Middle frontal gyrus (tissue), 1 donor: ENCODE data around the gene PTPRK.

Experiments
- DNase-seq: peaks from one replicate; pipeline ENCODE4 v3.0.0-alpha.2; 2015; ENCODE audit warnings: low spot score; ENCODE audit errors: extremely low spot score

Gene PTPRK

GRCh38 chr6:128350416-128351254, 169.8 kb downstream of the PTPRK start:
- no peak for DNase-seq

DNA sequence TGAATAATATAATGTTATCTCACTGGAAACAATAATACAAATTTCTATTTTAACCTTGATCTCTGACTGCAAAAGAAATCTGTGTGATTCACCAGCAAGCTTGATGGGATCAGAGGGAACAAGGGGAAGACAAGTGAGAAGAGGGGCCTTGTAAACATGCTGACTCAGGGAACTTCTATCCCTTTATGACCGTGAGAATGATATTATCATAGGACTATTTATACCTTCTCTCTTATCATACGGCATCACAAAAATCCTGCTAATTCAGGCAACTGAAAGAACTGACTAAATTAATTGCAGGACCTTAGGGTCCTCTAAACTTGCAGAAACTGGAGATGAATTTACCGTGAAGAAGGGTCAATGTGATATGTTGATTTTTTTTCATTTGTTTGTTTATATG, 173.3 kb downstream of the PTPRK start:
- no peak for DNase-seq

DNA sequence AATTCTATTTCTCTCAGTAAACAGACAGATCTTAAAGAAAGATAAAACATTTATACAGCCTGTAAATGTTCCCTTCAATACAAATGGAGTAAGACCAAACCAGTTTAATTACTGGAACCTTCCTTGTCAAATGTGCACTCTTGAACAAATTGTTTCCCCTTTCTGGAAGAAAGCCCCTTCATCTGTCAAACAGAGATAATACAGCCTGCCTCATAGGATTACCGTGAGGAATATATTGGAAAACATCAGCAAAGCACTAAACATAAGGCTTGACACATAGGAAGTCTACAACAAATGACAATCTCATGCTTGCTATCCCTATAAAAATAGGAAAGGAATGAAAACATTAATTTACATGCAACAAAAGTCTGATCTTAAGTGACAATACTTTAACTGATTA, 173.8 kb downstream of the PTPRK start:
- no peak for DNase-seq

- DNase-seq = no peak
Observed at GRCh38 chr6:128345278-128345677, 175.1 kb downstream of the PTPRK start.

GRCh38 chr6:128343706-128344105, 176.7 kb downstream of the PTPRK start:
- no peak for DNase-seq

DNA sequence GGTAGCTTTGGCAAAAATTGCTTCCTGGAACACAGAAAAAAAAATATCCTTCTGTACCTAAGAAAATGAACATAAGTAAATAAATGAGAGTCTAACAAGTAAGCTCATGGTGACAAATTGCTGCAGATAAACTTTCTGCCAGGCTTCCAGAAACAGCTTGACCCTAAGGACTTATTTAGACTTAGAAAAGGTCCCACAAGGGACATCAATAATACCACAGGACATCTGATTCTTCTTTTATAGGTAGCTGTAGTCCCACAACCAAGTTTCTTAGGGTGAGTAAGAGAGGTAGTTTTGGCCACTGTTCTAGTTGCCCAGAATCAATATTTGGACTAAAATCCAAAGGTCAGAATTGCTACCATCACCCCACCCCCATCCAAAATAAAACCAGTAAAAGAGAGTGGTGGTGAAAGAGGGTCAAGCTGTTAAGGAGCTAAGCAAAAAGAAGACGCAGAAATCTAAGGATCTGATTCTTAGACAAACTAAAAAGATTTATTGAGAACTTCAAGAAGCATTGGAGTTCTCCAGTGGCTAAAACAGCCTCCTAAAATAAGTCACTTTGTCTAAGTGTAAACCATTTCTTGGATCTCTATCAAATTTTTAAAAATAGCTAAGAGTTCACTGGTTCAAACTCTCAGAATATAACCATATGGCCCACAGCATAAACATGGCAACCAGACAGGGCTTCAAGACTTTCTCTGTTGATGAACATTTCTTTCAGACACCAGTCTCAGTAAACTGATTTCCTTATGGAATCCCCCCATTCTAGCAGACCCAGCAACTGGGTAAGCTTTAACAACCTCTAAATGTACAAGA, 180.6 kb downstream of the PTPRK start:
- DNase-seq = no peak

- DNase-seq = no peak
Observed at GRCh38 chr6:128337619-128338018, 182.8 kb downstream of the PTPRK start.

DNA sequence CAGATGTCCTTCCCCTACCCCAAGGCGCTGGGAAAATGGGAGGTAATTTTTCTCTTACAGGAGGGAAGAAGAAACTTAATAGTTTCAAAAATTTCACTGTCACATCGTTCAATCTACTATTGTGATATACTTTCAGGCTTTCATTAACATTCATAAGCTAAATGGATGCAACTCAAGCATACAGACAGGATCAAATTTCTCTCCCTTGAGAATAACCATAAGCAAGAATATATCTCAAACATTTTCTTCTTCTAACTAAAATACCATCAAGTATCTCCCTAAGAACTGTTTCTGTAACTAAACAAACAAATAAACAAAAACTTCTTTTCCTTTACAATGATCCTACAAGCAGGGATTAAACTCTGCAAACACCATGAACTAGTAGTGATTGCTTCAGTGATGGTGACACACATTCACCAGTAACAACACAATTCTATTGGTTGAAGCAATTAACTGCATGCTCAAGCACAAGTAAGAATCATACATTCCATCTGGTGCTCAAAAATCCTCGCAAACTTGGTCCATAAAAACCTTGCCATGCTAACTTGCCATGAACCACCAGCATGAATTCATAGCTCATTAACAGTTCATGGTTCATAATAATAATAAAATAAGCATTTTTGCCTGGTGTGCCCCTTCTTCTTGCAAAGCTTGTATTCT, 183.8 kb downstream of the PTPRK start:
- DNase-seq = no peak

DNA sequence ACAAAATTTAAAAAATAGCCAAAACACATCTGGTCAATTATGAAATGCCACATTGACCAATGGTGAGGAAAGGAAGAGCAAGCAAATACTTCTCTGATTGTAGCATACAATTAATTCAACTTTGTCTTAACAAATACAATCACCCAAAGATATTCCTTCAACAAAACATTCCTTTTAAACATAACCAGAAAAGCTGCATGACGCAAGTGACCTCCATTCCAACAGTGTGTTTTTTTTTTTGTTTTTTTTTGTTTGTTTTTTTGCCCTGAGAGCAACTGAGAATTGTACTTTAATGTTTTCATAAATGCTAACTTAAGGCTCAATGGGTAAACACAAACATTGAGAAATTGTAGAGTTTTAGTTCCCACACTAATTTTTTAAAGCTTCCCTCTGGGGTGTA, 184.4 kb downstream of the PTPRK start:
- no peak for DNase-seq

DNA sequence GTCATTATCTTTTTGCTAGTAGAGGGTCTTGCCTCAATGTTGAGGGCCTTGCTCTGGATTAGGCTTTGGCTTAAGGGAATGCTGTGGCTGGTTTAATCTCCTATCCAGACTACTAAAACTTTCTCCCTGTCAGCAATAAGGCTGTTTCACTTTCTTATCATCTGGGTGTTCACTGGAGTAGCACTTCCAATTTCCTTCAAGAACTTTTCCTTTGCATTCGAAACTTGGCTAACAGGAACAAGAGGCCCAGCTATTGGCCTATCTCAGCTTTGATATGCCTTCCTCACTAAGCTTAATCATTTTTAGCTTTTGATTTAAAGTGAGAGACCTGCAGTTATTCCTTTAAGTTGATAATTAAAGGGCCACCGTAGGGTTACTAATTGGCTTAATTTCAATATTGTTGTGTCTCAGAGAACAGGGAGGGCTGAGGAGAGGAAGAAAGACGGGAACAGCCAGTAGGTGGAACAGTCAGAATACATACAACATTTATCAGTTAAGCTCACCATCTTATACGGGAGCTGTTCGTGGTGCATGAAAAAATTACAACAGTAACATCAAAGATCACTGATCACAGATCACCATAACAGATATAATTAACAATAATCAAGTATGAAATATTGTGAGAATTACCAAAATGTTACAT, 186.7 kb downstream of the PTPRK start:
- DNase-seq = no peak

- DNase-seq = no peak
Observed at GRCh38 chr6:128327890-128328289, 192.5 kb downstream of the PTPRK start.

DNA sequence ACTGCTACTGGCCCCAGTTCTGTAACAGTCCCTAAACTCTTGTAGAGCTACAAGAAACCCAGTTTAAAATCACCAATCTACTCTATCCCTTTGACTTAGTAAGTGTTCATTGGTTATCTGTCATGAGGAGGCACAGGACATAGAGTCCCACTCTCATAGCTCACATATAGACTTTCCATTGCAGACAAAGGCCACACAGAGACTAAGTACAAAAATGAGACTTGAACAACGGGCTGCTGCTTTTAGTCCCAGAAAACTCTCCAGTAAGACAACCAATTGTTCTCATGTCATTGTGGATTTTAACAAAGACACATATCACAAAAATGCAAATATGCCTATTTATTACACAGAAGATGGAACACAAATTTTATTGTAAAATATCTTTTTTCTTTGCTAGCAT, 197.4 kb downstream of the PTPRK start:
- DNase-seq = no peak

DNA sequence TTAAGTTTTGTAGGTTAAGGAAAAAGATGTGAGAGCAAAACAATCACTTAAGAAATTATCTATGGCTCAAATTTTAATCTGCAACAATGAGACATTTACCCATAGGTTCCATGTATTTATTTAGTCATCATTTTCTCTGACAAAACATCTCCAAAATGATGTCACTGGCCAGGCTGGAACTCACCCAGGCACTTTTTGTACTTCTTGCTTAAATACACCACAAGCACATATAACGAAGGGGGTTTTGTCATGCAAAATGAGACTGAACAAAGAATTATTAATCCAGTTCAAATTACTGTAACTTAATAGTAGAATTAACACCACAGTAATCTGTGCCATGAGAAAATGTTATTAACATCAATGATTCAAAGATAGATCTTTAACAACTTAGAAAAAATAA, 200.5 kb downstream of the PTPRK start:
- no peak for DNase-seq

DNA sequence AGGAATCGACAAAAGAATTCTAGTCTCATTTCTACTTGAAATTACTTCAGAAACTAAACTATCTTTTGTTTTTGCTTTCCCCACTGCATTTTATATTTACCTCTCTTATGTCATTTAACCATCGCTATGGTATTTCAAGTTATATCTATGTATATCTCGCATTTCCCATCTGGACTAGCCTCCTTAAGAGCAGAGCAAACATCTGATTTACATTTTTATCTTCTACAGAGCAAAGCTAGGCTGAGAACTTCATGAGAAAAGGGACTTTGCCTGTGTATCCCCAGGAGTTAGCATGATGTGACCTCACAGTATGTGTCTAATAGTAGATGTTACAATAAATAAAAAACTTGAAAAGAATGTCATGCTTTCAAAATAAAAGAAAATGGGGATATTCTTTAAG, 201.2 kb downstream of the PTPRK start:
- no peak for DNase-seq

GRCh38 chr6:128316258-128316929, 204.0 kb downstream of the PTPRK start:
- DNase-seq = no peak

DNA sequence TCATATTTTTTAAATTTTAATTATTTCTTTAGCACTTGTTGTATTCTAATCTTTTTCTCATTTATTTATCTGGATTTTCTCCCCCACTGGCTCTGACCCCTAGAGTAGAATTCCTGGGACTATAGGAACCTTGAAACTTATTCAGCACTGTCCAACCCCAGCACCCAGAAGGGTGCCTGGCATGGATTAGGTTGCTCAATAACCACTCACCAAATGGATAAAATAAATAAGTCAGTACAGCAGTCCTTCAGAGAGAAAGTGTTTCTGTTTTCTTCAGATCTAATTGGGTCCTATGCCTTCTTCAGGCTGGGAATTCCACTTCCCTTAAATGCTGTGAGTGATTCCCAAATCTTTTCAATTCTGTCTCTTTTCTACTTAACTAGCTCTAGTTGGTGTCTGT, 206.2 kb downstream of the PTPRK start:
- no peak for DNase-seq

DNA sequence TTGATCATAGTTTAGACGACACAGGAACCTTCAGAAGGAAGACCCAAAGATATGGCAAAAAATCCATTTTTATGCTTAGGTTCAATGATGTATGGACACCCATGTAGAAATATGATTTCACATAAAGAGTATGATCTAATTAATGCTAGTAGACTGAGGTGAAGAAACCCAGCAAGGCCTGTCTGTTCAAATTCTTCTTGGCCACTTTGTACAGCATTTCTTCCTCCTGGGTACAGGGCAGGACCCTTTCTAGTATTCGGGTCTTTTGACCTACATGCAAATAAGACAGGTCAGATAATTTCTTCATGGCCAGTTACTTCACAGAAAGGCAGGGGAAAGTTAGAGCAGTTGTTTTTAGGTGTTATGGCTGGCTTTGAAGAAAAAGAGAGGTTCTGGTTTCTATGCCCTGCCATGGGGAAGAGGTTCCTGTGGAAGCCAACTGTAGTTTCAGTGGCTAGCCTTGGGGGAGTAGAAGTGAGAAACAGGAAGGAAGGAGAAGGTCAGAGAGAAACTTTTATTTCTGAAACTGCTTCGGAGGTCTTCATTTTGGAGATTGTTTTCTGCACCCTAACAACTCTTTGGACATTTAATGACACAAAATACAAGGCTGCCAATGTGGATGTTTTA, 208.3 kb downstream of the PTPRK start:
- no peak for DNase-seq

DNA sequence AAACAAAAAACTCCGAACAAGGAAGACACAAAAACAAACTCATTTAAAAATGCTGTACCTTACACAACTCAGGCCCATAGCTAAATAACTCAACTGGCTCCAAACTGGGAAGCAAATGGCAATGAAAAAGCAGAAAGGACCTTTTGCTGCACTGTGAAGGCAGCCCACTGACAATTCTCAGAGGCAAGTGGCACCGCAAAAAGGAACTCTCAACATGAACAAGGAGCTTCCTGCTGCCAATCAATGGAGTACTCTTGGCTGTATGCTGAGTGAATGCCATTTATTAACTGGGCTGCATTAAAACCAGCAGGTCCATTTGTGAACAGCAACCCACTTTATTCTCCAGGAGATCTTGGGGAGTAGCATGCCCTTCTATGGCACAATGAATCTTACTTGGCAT, 209.9 kb downstream of the PTPRK start:
- DNase-seq = no peak

GRCh38 chr6:128307671-128308070, 212.7 kb downstream of the PTPRK start:
- DNase-seq = no peak

- DNase-seq = no peak
Observed at GRCh38 chr6:128305976-128306375, 214.4 kb downstream of the PTPRK start.

GRCh38 chr6:128305228-128305627, 215.2 kb downstream of the PTPRK start:
- DNase-seq = no peak
